ENCODE data around the gene ATP23.

Gene ATP23

GRCh38 chr12:57899010-57899662, 42.2 kb upstream of the ATP23 start:
- H3K4me3 ChIP-seq (ENCODE audit: low read depth, low read length), result no peak overlapping the region
- DNase-seq (ENCODE audit: low read depth), result no peak
- TF ChIP-seq MAX (IDR thresholded peaks at IDR 0.05; ENCODE audit: low read depth, low read length) (no peak), MYC (IDR thresholded peaks at IDR 0.05; ENCODE audit: low read depth, low read length) (no peak), CTCF (IDR thresholded peaks at IDR 0.05; ENCODE audit: low read depth, low read length) (no peak), POLR2A (IDR thresholded peaks at IDR 0.05; ENCODE audit: extremely low read depth, insufficient read length) (no peak)

GRCh38 chr12:57902478-57902969, 38.8 kb upstream of the ATP23 start:
- DNase-seq (ENCODE audit: low read depth), result peak; percentile 26
- no peak overlapping the region for H3K4me3 ChIP-seq (ENCODE audit: low read depth, low read length)
- no peak for TF ChIP-seq CTCF (IDR thresholded peaks at IDR 0.05; ENCODE audit: low read depth, low read length)
- TF ChIP-seq MYC (IDR thresholded peaks at IDR 0.05; ENCODE audit: low read depth, low read length), result no peak
- TF ChIP-seq POLR2A (IDR thresholded peaks at IDR 0.05; ENCODE audit: extremely low read depth, insufficient read length), result no peak
- TF ChIP-seq MAX (IDR thresholded peaks at IDR 0.05; ENCODE audit: low read depth, low read length), result no peak

GRCh38 chr12:57904426-57904825, 36.9 kb upstream of the ATP23 start:
- H3K4me3 ChIP-seq (ENCODE audit: low read depth, low read length), result no peak overlapping the region
- TF ChIP-seq POLR2A (IDR thresholded peaks at IDR 0.05; ENCODE audit: extremely low read depth, insufficient read length) (no peak), MYC (IDR thresholded peaks at IDR 0.05; ENCODE audit: low read depth, low read length) (no peak), MAX (IDR thresholded peaks at IDR 0.05; ENCODE audit: low read depth, low read length) (no peak)

GRCh38 chr12:57904848-57905811, 36.2 kb upstream of the ATP23 start:
- TF ChIP-seq MAX (IDR thresholded peaks at IDR 0.05; ENCODE audit: low read depth, low read length) (peak; percentile 95), MYC (IDR thresholded peaks at IDR 0.05; ENCODE audit: low read depth, low read length) (peak; percentile 56), POLR2A (IDR thresholded peaks at IDR 0.05; ENCODE audit: extremely low read depth, insufficient read length) (no peak), CTCF (IDR thresholded peaks at IDR 0.05; ENCODE audit: low read depth, low read length) (peak; percentile 100)
- peak; percentile 90 for DNase-seq (ENCODE audit: low read depth)
- no peak overlapping the region for H3K4me3 ChIP-seq (ENCODE audit: low read depth, low read length)

More at GRCh38 chr12:57904426-57904825, 36.9 kb upstream of the ATP23 start:
- no peak for DNase-seq (ENCODE audit: low read depth)

- no peak for DNase-seq (ENCODE audit: low read depth)
- no peak overlapping the region for H3K4me3 ChIP-seq (ENCODE audit: low read depth, low read length)
- TF ChIP-seq CTCF (IDR thresholded peaks at IDR 0.05; ENCODE audit: low read depth, low read length) (no peak), MYC (IDR thresholded peaks at IDR 0.05; ENCODE audit: low read depth, low read length) (no peak), POLR2A (IDR thresholded peaks at IDR 0.05; ENCODE audit: extremely low read depth, insufficient read length) (no peak), MAX (IDR thresholded peaks at IDR 0.05; ENCODE audit: low read depth, low read length) (no peak)
These were observed 35.4 kb upstream of the ATP23 start for GRCh38 chr12:57905812-57906475.
